Upper lobe of left lung (tissue), 4 donors: ENCODE measurements around the gene ERC1.

Experiments
- CTCF ChIP-seq, 6 experiments: fragments of 450-650 bp in 4 of 6; fragments of 200-600 bp in 2 of 6; sonication (generic) in 2 of 6; IDR thresholded peaks; one replicate each; pipeline ENCODE4 v1.5.1; 2016 to 2019; ENCODE audit warnings: antibody characterized with exemption in 6 of 6
- POLR2A ChIP-seq, 4 donors: fragments of 450-650 bp; IDR thresholded peaks; one replicate each; pipeline ENCODE4 v1.5.1; 2016 to 2017; ENCODE audit warnings: antibody characterized with exemption in 4 of 4, mild to moderate bottlenecking in 2 of 4

DNA sequence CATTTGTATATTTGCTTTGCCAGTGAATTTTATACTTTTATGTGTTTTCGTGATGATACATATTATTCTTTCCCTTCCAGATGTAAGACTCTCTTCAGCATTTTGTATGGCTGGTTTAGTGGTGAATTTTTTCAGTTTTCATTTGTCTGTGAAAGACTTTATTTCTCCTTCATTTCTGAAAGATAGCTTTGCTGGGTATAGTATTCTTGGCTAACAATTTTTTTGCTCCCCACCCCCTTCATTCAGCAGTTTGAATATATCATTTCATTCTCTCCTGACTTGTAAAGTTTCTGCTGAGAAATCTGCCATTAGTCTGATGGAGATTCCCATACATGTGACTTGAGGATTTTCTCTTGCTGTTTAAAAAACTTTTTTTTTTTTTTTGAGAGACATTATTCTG, 72.8 kb downstream of the ERC1 start:
- TF ChIP-seq CTCF (IDR thresholded peaks at IDR 0.05) (no peak), POLR2A (IDR thresholded peaks at IDR 0.05) (no peak)
